NCI-H345 treated with DMSO at 0.1 percent for 48 hours (cell line): ENCODE results near the gene KIAA0586.
"Not testable (repeated sequence)": the region's sequence is repeated elsewhere in the genome, so short reads cannot be mapped to it uniquely, and the experiment has no call there.

ENCODE experiments used
- DNase-seq: peaks from one replicate; lab custom pipeline; 2025; ENCODE audit not compliant: unreplicated experiment; lab: John Stamatoyannopoulos, UW

Gene KIAA0586

DNA sequence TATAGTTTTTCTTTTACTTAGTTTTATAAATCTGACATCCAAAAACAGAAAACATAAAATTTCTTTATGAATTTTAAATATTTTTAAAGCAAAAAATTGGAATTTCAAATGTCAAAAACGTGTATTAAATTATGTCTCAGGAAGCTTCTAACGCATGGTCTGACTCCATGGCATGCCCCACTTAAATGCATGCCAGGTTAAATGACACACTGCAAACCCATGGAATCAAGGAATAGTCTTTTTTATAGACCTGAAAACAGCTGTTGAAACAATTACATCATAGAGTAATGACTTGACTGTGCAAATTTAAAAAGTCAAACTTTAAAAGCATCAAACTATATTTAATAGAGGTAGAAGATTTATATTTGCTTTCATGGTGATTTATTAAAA is 114.1 kb downstream of the KIAA0586 start:
- DNase-seq, result no peak

DNA sequence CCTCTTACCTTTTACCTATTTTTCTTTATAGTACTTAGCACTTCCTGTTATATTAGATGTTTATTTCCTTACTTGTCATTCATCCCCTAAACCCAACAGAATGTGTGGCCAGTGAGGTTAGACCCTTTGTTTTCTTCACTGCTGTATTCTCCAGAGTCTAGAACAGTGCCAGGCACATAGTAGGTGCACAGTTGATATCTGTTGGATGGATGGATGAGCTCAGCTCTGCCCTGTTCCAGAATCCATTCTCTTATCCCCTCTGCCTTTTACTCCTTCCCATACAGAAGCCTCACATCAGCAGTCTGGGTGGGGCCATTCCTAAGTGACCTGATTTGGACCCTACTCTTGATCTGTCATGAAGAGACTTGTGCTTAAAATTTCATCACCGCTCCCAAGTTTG is 115.7 kb downstream of the KIAA0586 start:
- no peak for DNase-seq

DNA sequence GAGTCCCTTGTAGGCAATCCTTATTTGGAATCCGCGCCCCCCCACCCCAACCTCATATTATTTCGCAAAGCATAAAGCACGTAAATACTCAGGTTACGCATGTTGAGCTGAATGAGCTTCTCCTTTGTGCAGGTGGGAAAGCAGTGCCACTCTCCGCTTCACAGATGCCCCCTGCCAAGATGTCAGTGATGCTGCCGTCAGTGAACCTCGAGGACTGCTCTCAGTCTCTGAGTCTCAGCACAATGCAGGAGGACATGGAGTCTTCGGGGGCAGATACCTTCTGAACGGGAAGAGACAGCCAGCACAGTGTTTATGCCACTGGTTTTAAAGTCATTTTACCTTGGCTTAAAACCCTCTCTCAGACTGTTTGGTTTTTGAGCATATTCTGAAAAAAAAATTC is 120.1 kb downstream of the KIAA0586 start:
- peak; percentile 50 for DNase-seq

DNA sequence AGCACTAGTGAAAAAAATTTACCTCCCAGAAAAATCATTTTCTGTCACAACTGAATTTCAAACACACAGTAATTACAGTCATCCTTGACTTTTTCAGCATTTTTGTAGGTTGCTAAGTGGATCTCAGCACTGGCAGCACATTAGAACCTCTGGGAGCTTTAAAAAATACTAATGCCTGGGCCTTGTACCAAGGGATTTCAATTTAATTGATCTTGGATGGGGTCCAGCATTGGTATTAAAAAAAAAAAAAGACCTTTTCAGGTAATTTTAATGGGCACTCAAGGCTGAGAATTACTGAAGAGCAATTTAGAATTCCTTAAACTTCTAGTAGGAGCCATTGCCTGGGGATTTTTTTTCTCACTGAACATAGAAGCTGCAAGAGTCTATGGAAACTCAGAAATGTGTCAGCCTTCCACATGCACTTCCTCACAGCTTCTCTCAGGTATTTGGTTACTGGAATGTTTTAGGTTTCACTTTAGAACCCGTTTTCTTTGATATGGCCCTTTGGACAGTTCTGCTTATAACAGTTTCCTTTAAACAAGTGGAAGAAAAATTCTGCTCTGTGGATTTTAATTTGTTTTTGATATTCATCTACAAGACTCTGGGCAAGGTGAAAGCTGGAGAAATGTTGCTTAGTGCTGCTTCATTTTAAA is 121.7 kb downstream of the KIAA0586 start:
- DNase-seq, result no peak

DNA sequence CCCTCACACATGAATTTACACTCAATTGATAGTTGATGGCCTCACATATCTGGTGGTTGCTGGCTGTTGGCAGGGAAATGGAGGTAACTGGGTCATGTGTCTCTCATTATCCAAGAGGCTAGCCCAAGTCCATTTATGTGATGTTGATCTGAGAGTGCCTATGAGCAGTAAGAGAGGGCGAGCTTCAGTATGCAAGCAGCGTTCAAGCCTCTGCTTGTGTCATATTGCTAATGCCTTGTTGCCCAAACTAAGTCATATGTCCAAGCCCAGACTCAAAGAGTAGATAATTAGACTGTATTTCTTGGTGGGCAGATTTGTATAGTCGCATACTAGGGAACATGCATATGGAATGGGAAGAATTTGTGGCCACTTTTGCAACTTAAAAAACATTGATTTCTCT is 126.4 kb downstream of the KIAA0586 start:
- no peak for DNase-seq

DNA sequence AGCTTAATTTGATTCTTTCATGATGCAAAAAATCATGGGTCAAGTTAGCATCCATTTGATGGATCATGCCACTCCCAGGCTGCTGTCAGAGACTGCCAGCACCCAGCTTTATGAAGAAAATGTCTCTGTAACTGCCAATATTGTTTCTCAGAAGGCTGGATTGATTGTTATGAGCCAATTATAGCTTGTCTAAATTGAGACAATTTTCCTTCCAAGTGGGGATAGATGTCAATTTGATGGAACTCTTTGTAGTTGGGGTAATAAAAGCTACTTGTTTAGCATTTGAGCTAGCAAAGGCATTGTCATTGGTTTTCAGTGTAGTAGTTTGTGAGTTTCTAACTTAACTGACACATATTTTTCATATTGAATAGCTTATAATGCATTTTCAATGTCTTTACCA is 128.1 kb downstream of the KIAA0586 start:
- DNase-seq, result no peak

DNA sequence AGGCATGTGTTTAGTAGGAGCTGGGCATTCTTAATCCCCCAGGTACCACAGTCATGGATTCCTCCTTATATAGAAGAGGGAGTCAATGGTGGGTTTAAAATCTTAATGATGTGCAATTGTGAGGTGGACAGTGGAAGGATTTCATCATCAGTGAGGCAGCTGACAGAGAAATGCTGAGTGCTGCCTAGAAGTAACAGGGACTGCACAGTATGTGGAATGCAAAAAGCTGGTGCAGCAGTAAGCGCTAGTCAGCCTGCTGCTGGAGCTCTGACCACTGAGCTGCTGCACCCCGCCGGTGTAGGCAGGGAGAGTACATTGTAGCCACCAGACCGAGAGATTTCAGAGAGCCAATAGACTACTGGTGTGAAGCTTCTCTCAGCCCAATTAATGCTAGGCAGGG is 129.7 kb downstream of the KIAA0586 start:
- no peak for DNase-seq

DNA sequence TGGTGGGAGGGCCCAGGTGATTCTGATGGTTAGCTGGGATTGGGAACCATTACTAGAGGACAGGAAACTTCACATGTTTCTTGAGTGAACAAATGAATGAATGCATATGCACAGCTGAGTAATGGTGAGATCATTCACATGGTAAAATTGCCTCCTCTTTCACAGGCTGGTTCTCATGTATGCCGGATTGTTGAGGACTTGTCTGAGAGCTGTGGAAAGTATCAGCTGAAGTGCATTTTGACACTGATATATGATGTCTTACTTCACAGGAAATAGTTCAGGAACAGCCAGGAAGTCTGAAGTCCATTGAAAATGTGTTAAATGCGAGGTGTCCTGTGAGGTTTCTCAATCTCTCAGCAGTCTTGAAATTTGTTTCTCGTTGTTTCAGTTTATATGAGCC is 132.7 kb downstream of the KIAA0586 start:
- DNase-seq, result no peak

DNA sequence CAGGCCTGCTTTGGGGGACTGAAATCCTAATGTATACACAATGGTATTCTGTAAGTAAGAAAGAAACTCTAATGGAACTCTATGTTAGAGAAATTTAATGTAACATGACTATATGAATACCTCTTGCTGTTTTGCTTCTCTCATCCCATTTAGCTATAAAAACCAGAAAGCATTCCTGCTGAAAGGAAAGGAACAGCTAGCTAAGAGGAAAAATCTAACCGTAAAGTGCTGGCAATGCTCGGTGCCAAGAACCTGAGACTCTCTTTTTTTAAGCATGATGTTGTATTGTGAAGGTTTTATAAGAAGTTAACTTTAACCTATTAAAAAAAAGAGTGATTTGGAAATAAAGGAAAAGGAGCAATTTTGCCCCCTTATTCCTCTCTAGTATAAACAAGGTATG is 134.6 kb downstream of the KIAA0586 start:
- DNase-seq, result no peak

DNA sequence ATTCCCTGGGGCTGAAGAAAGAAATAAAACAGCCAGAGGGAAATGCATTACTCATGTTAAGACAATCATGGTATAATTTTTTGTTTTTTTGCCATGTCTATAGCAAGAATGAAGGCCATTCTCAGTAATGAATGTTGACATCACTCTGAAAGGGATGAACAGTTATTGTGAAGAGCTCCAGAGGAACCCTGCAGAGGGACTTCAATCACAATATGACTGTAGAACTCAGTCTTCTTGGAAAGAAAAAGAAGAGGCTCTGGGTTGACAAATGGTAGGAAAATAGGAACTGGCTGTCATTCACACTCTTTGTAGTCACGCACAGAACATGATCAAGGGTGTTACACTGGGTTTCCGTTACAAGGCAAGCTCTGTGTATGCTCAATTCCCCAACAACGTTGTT is 136.5 kb downstream of the KIAA0586 start:
- no peak for DNase-seq

DNA sequence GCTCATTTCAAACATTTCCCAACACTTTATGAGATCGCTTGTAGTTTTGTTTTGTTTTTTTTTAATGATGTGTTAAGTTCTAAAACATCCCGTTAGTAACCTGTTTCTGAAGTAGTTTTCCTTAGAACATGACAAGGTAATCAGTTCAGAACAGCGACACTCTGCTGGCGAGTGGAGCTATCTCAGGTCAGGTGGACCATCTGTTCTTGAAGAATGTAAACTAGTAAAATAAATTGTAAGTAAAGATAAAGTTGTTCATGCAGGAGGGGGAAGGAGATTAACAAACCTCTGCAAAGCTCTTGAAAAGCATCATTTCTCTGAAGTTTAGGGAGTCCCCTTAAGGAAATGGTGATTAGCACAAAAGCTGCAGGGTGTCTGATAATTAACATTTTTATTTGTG is 138.3 kb downstream of the KIAA0586 start:
- no peak for DNase-seq

DNA sequence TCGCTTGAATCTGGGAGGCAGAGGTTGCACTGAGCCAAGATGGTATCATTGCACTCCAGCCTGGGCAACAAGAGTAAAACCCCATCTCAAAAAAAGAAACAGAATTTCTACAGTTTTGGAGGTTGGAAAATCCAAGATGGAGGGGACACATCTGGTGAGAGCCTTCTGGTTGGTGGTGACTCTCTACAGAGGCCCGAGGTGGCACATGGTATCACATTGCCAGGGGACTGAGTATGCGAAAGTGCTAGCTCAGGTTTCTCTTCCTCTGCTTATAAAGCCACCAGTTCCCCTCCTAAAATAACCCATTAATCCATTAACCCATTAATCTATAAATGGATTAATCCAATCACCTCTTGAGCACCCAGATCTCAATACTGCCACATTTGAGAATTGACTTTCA is 139.5 kb downstream of the KIAA0586 start:
- DNase-seq, result no peak

DNA sequence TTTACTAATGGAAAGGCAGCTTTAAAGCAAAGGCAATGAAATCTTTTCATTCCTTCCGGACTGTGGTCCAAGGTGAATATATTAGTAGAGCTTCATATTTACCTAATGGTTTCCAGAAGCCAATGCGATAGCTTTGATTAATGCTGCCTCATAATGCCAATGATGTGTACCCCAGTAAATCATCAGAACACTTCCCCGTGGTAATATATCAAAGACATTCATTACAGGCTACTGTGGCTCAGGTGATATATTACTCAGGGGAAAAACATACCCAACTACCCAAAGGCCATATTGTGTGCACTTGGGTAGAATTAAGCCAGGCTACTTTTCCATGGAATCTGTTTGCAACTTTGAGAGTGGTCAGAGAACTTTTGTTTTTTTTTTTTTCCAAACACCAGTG is 140.8 kb downstream of the KIAA0586 start:
- DNase-seq, result no peak

DNA sequence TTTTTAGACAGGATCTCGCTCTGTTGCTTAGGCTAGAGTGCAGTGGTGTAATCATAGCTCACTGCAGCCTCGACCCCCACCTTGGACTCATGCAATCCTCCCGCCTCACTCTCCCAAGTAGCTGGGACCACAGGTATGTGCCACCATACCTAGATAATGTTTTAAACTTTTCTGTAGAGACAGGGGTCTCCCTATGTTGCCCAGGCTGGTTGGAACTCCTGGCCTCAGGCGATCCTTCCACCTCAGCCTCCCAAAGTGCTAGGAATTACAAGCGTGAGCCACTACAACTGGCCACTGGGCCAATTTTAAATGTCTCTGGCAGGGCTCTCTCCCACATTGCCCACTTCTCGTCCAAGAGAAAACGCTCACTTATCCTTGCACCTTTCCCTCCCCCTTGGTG is 143.7 kb downstream of the KIAA0586 start:
- no peak for DNase-seq

DNA sequence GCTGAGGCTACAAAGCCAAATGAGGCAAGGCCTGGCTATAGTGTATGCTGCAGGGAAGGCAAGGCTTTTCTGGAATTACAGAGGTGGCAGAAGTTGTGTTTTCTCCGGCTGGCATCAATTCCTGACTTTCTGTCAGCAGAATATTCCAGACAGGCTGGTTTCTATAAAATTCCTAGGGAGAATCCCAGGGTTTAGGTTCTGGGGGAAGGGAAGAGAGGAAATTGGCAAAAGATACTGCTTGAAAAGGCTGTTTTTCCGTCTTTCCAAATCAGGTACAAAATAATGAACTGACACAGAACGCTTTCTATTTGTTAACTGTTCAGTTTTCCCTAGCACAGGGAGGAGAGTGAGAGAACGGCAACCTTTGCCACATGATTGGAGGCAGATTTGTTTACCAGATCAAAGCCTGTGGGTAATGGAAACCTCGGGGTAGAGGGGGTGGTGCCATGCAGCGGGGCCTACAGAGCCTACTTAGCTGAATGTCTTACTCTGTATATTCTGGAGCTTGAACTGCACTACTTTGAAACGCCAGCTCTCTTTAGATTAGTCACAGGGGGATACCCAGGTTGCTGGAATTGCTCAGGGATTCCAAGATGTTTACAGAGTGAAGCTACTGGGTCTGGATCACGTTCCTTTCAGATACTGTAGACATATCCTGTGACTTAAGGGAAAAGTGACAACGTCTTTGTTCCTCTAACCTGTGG is 144.4 kb downstream of the KIAA0586 start:
- no peak for DNase-seq

DNA sequence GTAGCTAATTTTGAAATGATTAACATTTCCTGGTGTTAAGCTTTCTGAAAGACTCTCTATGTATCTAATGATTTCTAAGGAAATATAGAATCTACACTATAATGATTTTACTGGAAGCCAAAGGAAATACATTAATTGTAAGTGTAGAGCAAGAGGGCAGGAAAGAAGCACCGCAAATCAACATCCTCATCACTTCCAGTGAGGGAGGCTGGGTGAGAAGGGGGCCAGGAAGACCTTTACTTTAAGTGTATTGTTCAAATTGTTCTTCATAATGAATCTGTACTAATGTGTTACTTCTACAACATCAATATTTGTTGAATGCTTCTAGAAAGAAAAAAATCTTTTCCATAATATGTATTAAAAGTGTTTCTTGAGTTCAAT is 144.9 kb downstream of the KIAA0586 start:
- no peak for DNase-seq

DNA sequence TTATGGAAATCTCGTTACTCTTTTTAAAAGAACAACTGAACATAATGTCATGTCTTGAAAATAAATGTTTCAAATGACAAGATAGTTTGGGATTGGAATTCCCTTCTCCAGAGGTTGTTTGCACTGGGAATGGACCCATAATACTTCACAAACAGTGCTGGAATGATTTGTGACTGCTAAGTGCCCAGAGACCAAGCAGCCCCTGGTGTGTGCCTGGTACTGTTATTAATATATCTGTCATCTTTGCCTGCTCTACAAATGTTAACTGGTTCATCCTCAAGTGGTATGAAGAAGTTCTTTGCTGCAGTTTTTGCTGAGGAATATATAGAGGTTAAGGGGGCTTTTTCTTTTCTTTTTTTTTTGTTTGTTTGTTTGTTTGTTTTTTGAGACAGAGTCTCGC is 145.3 kb downstream of the KIAA0586 start:
- no peak for DNase-seq

DNA sequence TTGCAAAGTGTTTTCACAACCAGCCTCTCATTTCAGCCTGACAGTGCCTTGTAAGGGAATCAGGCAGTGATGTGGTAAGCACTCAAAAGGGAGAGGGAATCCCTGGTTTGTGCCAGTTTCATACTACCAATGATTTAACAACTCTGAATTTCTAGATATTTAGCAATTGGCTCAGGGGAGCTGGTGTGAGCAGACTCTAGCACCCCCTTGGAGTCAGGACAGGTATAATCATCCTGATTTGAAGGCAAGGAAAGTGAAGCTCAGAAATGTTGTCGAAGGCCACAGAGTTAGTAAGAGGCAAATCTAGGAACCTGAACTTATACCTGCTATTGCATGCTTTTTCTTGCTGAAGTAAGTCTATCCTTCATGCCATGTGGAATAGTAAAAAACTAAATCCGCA is 147.1 kb downstream of the KIAA0586 start:
- DNase-seq, result no peak

DNA sequence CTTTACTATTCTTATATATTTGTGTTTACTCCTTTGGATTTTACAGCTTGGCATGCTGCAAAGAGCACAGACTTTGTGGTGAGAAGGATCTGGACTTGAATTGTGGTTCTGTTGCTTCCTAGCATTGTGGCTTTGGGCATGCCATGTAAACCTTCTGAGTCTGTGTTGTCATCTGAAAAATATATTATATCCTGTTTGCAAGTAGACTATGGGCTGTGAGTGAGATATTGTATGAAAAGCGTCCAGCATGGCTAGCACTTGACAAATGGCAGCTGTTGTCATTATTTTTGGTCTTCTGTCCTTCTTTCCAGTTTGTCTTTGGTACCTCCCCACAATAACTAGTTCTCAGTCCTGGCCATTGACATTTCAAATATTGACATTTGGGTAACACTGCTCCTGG is 148.4 kb downstream of the KIAA0586 start:
- DNase-seq, result no peak

DNA sequence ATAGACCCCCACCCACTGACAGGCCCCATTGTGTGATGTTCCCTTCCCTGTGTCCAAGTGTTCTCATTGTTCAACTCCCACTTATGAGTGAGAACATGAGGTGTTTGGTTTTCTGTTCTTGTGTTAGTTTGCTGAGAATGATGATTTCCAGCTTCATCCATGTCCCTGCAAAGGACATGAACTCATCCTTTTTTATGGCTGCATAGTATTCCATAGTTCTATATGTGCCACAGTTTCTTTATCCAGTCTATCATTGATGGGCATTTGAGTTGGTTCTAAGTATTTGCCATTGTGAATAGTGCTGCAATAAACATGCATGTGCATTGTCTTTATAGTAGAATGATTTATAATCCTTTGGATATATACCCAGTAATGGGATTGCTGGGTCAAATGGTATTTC is 152.5 kb downstream of the KIAA0586 start:
- not testable (repeated sequence) for DNase-seq

DNA sequence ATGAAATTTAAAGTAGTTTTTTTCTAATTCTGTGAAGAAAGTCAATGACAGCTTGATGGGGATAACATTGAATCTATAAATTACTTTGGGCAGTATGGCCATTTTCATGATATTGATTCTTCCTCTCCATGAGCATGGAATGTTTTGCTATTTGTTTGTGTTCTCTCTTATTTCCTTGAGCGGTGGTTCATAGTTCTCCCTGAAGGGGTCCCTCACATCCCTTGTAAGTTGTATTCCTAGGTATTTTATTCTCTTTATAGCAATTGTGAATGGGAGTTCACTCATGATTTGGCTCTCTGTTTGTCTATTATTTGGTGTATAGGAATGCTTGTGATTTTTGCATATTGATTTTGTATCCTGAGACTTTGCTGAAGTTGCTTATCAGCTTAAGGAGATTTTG is 153.9 kb downstream of the KIAA0586 start:
- not testable (repeated sequence) for DNase-seq

DNA sequence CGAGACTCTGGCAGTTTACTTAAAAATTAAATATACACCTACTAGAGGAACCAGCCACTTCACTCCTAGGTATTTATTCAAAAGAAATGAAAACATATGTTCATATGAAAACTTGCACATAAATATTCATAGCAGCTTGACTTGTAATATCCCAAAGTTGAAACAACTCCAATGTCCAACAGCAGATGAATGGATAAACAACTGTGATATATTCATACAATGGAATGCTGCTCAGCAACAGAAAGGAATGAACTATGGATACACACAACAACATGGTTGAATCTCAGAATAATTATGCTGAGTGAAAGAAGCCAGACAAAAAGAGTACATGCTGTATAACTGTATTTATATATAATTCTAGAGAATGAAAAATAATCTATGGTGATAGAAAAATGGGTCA is 156.9 kb downstream of the KIAA0586 start:
- DNase-seq, result no peak

DNA sequence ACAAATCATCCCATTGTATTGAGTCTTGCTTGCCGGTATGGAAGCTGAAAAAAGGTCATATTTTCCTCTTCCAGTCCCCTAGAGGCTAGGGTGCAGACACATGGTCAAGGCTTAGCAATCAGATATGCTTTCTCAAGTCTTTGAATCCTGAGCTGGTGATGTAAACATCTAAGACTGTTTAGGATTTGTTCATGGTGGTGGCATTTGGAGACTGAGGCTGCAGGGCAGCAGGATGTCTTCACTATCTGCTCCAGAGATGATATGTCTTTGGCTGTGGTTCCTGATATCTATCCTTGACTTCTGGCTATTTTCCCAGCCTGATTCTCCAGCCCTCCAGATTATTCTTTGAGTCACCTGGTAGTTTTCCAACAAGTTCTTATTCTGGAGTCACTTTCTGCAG is 159.8 kb downstream of the KIAA0586 start:
- DNase-seq, result no peak
